Stimulated activated CD4-positive, alpha-beta T cell treated with anti-CD3 and anti-CD28 coated beads, Interleukin-4, amount 100 ng/mL, for 1 hour (primary cell): ENCODE data around the gene FGD2.

ENCODE experiments used
- DNase-seq: peaks from one replicate; pipeline ENCODE4 v3.0.0-alpha.2; 2020

The FGD2 gene

DNA sequence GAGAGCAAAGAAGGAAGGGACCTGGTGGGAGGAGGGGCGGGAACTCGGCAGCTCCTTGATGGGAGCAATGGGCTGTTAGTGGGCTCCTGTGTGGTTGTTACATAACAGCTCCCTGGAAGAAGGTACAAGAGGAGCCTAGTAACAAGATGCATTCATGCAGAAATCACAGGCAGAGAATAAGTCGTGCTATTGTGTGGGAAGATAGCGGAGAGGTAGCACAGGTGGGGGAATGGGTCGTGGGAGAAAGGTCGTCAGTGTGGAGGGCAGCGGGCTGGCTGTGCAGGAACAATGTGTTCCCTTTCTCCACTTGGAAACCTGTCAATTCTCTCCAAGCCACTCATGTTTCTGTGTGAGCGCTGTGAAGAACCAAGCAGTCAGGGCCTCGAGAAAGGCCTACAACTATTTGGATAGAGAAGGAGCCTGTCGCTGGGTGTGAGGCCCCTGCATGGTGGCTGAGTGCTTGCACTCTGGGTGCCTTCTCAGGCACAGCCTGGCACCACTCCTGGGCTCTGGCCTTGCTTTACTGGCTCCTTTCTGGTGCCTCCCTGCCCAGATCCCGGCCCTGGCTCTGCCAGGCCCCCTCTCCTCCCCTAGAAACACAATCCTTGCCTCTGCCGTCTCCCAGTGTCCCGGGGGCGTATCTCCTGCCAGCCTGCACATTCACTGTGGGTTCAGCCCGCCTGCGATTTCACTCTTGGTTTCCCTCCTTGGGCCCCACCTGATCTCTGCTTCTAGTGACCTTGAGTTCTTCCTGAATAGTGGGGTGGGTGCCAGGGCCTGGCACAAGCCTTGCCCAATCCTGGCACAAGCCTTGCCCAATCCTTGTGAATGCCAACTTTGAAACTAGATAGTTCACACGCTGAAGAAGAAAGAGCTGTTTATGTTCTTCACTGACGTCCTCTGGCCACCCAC lies 7.4 kb upstream of the FGD2 start:
- no peak for DNase-seq

DNA sequence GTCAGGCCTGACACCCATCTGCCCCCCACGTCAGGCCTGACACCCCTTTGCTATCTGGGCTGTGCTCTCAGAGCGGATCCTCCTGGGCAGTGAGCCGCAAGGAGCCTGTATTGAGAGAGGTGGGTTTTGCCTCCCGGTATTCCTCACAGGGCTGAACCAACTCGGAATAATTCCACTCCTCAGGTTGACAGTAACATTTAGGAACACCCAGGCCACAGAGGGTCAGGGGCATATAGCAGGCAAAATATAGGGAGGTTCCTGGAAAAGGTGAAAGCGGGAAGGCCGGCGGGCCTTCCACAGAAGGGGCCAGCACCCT lies 6.8 kb upstream of the FGD2 start:
- no peak for DNase-seq

DNA sequence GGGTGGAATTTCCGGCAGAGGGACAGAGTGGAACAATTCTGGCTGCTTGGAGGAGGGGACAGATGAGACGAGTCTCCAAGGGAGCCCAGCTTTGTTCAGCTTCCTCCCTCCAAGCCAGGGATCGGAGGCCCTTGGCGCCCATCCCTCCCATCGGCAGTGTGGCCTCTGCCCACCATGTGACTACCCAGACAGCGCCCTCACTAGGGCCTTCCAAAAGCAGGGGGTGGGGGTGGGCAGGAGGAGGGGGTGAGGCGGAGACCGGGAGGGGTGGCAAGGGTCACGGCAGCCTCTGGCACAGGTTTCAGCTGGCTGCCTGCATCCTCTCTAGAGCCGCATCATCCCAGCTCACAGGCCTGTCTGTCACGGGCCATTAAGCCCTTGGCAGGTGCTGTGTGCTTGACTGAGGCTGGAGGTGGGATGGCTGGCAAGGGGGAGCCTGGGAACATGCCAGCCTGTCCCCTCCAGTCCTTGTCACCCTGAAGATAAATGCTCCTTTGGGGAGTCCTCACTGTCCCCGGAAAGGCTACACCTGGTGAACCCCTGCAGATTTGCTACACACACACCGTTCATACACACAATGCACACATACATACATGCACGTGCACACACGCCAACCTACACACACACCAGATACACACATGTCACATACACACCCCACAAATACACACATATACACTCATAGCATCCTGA lies 6.2 kb upstream of the FGD2 start:
- DNase-seq = no peak

DNA sequence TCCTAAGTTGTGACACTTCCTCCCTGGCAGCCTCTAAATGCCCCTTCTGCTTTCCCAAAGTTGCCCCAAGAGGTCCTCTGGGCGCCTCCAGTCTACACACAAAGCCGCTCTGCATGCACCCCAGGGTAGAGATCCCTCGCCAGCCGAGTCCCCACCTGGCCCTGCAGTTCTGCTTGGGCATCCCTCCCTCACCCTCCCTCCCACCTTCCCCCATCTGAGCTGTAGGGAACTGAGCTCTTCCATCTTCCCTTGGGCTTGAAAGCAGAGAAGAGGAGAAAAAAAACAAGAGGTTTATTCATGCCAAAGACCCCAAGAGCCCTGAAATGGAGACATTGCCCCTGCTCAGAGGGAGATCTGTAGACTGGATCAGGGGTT lies 5.7 kb upstream of the FGD2 start:
- no peak for DNase-seq

DNA sequence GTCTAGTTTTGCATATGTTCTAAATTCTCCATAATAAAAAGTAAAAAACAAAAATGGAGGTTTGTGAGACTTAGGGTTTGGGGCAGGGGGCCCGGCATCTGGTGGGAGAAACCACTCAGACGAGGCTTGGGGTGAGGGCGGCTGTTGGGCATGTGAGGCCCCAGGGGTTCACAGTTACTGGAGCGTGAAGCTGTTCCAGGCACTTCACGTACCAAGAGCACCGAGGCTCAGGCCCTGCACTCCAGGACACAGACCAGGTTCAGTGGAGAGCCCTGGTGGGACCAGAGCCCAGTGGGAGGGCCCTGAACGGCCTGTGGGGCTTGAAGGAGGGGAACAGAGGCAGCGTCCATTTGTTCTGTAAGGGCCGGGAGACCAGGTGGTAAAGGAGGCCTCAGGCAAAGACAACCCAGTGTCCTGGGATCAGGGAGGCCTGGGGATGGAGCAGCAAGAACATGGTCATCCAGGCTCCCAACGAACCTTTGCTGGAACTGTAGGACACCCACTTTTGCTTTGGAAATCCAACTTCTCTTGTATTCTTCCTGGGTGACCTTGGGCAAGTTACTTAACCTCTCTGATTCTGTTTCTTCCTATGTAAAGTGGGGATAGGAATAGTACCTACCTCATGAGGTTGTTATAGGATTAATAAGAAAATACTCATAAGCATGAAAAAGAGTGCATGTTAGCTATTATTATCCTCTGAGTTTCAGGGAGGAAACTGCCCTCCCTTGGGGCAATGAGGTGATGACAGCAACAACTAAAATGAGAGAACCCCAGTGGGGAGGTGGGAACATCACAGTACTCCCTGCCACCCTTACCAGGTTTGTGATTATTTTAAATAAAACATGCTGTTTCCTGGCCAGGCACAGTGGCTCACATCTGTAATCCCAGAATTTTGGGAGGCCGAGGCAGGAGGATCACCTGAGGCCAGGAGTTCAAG lies 1.1 kb upstream of the FGD2 start:
- no peak for DNase-seq

DNA sequence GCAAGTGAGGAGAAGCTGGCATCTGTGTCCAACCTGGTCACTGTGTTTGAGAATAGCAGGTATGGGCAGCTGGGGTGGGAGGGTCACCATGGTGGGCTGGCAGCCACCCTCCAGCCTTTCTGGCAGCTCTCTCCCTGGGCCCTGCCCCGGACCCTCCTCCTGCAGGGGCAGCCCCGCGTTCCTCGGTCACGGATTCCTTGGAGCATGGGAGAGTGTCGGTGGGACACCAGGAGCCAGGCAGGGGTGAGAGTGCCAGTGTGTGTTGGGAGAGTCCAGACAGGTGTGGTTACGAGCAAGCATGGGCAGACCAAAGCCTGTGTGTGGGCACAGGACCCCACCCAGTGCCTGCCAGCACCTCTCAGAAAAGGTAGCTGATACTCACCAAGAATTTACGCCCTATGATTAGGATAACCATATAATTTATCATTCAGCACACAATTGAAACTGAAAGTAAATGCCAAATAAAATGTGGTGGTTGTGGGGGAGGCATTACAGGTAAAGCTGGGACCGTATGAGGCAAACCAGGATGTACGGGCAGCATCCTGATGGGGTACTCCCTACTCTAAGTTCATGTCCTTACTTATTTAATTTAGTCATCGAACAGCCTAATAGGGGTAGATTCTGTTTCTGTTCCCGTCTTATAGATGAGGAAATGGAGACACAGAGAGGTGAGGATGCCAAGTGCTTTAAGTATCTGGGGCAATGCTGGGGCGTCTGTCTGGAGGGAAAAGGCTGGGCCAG lies 542 bp downstream of the FGD2 start:
- DNase-seq = no peak

DNA sequence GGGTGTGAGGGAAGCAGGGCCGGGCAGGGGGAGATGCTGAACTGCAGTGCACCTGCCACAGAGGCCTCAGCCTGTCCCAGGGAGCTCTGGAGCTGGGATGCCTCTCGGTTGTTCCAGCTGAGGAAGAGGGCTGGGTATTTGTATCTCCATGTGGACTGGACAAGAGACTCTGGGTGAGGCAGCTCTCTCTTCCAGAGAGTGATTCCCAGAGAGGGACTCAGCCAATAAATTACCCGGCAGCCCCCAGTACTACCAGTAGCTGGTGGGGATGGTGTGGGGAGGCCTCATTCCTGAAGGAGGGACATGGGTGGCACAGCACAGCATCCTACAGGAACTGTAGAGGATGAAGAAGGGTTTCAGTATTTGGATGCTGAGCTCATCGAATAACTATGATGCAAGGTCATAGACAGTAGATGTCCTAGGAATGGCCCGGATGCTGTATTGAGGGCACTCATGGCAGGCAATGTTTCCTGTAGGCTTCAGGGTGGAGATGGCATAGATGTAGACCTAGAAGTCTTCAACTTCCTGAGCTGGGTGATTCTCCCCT lies 1.4 kb downstream of the FGD2 start:
- no peak for DNase-seq

DNA sequence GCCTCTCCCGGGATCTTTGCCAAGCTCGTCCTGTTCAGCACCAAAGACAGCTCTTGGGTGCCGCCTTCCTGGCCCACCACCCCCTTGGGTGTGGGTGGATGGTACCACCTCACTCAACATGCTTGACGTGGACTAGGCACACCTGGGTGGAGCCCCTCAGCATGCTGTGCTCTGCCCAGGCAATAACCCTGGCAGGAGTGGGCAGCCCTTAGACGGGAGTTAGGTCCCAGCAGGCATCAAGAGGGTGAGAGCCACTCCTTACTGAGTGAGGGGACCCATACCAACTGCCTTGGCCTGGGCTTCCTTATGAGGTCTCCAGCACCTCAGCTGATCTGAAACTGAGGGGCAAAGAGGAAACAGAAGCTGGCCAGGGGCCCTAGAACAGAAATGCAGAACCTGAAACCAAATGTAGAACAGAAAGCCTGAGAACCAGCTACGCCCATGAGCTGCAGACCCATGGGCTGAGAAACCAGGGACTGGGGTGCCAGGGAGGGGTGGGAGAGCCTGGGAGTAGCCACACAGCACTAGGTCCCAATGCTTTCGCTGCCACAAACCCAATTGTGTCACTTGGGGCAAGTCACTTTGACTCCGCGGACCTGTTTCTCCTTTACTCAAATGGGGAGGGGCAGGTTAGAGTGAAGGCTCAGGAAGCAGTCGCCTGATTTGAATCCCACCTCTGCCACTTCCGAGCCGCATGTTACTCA lies 2.0 kb downstream of the FGD2 start:
- no peak for DNase-seq

DNA sequence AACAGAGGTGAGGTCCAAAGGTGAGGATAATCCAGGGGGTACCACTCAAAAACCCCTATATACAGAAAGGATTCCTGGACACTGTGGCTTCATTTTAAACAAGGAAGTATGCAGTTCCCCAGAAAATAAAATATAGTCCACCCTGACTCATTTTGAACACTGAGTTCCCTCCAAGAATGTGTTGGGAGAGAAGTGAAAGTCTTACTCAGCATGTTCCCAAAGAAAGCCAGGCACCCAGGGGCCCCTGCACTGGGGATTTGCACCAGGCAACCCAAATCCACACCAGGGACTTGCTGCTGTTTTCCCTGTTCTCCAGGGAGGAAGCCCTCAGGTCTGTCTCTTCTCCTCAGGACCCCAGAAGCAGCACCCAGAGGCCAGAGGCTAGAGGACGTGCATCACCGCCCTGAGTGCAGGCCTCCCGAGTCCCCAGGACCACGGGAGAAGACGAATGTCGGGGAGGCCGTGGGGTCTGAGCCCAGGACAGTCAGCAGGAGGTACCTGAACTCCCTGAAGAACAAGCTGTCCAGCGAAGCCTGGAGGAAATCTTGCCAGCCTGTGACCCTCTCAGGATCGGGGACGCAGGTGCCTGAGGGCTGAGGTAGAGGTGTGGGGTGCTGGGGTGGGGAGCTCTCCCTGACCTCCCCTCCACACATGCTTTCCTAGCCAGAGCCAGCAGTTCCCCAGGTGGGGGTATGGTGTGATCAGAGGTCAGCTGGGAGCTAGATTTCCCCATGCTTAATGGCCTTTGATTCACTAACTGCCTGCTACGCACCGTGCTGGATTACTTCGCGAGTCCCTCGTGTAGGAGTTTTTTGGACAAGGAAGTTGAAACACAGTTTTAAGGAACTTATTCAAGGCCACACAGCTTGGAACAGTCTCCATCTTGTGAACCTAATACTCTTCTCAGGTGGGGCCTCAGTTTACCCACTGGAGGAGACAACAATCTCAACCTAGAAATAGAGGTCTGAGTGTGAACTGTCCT lies 3.3 kb downstream of the FGD2 start:
- no peak for DNase-seq

DNA sequence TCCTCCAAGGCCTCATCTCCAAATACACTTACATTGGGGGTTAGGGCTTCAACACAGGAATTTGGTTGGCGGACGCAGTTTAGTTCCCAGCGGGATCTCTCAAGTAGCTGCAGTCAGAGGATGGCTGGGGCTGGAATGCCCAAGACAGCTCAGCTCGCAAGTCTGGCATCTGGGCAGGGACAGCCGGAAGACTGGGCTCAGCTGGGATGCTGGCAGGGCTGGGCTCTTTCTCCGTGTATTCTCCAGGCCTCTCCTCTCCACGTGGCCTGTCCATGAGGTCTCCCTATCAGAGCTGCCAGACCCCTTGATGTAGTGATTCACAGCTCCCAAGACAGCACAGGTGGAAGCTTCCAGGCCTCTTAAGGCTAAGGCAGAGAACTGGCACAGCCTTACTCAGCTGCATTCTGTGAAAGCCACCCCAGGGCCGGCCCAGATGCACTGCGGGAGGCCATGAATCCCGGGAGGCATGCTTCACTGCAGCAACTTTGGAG lies 5.0 kb downstream of the FGD2 start:
- no peak for DNase-seq

DNA sequence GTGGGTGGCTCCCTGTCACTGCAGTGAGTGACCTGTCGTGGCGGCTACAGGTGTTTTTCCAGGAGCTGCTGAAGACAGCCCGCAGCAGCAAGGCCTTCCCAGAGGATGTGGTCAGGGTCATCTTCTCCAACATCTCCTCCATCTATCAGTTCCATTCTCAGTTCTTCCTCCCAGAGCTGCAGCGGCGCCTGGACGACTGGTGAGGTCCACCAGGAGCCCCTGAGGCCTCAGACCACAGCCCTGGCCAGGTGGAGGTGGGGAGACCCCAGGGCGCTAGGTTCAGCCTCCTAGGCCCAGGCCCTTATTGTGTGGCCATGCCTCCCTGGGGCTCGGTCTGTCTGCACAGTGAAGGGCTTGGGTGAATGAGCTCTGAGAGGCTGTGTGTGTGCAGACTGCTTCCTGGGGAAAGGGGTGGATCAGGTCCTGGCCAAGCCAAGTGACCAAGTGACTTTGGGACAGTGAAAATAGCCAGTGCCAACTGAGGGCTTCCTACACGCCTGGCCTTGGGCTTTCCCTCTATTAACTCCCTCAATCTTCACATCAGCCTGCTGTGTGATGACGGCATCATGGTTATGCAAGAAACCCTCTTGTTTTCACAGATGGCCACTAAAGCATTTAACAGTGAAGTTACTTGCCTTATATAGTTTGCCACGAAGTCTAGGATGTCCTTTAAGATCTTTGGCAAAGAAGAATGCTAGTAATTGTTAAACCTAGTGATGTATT lies 6.4 kb downstream of the FGD2 start:
- DNase-seq = no peak

DNA sequence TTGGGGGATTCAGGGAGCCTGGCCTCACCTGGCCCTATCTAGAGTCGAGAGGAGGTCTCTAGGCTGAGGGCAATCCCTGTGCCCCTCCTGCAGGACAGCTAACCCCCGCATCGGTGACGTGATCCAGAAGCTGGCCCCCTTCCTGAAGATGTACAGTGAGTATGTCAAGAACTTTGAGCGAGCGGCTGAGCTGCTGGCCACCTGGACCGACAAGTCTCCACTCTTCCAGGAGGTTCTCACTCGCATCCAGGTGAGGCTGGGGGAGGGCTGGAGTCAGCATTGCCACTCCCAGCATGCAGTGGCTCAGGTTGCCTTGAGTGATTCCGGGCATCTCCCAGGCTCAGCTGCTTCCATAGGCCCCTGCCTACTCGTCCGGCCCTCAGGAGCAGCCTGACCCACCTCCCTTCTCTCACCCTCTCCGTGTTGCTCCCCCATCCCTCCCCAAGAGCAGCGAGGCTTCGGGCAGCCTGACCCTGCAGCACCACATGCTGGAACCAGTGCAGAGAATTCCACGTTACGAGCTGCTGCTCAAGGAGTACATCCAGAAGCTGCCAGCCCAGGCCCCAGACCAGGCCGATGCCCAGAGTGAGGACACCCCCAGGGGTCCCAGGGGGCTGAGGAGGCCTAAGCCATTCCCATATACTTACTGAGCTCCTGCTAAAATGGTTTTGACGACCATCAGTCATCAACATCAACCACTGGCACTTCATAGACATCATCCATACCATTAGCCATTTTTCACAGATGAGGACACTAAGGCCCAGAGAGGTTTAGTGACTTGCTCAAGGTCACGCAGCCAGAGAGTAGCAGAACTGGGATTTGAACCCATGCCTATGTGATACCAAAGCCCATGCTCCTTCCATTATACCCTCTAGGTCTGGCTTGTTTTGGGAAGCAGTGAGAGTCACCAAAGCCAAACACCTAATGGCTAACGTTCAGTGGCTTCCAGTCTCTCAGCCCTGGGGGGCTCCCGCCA lies 8.3 kb downstream of the FGD2 start:
- no peak for DNase-seq

DNA sequence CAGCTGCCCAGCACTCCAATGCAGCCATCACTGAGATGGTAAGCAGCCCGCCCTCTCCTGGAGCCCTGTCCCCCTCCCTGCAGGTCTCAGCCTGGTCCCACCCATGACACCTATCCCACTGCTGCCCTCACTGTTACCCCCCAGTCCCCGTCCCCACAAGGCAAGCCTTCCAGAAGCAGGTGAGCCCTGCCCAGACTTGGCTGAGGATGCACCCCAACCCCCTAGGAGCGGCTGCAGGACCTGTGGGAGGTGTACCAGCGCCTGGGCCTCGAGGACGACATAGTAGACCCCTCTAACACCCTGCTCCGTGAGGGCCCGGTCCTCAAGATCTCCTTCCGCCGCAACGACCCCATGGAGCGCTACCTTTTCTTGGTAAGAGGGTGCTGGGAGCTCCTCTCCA lies 9.2 kb downstream of the FGD2 start:
- DNase-seq = no peak

DNA sequence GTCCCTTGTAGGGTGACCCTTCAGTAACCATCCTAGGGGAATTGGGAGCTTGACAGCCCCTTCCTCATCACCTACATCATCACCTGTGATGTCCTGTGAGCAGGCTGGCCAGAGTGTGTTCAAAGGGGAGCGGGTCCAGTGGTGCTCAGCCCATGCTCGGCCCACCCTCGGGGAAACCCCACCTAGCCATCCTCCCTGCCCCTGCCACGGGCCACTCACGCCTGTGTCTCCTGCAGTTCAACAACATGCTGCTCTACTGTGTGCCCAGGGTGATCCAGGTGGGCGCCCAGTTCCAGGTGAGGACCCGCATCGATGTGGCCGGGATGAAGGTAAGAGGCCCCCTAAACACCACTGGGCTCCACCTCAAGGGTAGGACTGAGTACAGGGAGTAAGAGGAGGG lies 10.1 kb downstream of the FGD2 start:
- DNase-seq = no peak

DNA sequence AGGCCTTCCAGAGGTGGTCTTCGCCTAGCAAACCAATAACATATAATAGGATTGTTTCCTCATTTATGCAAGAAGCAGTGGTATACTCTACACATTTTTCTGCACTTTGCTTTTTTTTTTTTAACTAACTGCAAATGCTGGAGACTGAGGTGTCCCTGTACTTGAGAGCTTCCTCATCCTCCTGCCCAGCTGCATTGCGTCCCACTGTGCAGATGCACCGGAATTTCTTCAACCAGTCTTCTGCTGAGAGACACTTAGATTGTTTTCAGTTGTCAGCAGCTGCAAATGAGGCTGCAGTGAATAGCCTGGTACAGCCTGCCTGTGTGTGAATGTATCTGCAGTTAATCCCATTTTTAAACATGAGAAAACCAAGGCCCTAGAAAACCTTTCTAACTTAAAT lies 11.5 kb downstream of the FGD2 start:
- no peak for DNase-seq

DNA sequence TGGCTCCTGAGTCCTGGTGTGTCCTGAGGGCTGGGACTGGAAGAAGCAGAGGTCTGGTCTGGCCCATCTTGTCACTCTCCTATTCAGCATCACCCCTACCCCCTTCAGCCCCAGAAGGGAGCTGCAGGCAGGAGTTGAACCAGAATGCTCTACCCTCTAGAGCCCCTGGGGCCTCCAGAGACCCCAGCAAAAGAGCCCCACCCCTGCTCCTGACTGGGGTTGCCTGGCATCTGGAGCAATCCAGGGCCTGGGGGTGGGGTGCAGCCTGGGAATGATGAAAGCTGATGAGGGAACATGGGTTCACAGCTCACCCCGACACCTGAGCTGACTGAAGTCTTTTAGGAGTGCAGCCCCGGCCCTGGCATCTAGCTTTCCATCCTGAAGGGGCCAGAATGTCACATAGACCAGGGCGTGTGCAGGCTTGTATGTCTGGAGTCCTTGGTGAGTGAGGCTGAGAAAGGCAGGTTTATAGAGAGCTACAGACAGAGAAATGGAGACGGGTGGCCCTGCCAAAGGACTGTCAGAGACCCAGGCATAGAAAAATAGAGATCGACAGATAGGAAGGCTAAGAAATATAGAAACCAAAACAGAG lies 12.2 kb downstream of the FGD2 start:
- no peak for DNase-seq

DNA sequence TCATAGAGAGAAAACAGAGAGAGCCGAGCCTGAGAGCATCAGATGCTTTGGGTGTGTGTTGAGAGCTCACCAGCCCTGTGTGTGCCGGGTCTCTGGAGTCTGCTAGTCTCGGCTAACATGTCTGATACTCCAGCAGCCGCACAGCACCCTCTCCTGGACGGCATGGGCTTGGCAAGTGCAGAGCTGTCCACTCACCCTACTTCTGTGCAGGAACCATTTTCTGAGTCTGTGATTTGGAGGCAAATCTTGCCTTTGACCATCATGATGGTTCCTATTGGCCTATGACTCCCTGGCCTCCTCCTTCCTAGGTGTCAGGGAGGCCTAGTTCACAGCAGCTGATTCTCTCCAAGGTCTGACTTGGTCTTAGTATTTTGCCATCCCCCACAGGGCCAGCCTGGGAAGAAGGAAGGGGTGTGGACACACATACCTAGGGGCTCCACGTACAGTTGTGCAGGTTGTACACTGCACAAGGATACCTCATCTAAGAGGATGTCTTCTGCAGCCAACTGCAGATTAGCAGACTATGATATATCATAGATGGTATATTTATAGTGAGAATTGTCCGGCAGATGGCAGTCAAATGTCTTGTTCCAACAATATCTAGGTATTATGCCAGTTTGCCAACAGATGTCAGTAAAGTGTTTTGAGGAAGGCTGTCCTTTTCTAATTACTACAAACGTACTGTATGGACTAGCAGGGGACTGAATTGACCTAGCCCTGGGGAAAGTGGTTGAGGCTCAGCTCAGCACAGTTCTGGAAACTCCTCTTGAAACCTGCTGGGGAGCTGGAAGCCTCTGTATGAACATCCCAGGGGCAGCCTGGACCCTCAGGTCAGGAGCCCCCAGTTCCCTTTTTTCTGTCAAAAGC lies 13.0 kb downstream of the FGD2 start:
- DNase-seq = peak; percentile 89
